ENCODE results near the gene NEDD8.
A peak's percentile ranks its signal among the peaks of the same experiment; 100 is the strongest.

NEDD8 gene

DNA sequence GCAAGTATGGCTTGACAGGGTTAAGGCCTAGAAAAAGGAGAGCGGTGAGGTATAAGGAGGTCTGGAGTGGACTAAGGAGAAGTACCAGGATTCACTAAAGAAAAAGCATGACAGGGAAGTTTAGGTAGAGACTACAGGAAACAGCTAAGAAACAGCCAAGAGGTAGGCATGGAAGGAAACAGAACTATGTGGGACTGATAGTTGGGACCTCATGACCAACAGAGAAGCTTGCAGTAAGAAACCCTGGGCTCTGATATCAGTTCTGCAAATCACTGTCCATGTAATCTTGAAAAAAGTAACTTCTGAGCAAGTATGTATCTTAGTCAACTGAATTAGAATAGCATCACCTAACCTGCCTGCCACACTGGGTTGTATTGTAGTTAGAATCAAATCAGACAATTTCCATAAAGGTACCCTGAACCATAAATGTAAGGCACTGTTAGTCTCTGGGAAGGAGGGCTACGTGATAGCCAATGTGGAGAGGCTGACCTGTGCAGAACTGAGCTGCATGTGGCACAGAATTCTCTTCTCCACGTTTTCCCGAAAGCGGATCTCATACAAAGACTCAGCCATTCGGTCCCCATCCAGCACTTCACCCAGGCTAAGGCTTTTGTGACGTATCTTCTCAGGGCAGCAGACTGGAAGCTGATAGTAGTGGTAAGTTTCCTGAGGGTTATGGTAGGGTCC lies 37.8 kb downstream of the NEDD8 start:
- no peak for DNase-seq

DNA sequence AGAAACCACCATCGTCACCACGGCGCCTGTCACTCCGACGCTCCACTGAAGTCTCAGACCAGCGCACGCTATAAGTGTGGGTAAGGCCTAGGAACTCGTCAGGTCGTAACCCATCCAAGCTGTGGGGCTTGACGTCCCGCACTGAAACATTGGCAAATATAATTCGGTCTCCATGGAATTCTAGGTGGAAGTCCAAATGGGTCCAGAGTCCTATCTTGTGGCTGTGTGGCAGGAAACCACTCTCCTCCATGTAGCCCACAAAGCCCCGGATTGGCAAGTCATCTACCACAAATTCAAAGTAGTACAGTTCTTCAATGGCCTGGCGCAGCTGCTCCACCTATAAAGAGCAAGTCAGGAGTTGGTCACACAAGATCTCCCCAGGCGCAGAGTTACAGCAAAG lies 39.2 kb downstream of the NEDD8 start:
- DNase-seq, result no peak

DNA sequence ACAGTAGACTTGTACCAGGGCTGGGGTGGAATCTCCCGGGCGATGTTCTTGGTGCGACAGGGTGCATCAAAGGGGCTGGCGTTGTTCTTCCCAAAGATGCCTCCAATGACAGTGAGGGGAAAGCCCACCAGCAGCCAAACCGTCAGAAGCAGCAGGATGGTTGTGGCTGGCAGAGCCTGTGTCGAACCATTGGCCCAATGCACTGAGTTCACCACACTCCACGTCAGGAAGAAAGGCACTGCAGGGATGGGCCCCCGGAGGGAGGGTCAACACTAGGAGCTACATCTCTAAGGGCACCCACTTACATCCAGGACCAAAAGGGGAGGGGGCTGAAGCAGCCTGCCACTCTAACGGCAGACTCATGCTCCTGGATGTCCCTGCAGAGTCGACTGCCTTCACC lies 41.8 kb downstream of the NEDD8 start:
- no peak for DNase-seq

- no peak for DNase-seq
Measured at GRCh38 chr14:24189460-24189859, 42.7 kb downstream of the NEDD8 start.

DNA sequence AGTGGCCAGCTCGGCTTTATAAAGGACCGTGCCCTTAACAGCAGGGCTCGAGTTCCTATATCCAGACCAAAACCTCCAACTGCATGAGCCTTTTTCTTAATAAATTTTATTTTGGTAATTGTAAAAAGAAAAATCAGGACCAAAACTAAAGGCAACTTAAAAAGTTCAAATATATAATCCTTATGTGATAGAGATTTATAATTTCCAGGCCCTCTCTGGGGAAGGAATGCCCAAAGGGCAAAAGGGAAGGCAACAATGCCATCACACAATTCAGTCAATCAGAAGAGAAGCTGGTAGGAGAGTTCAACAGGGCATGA lies 43.1 kb downstream of the NEDD8 start:
- no peak for DNase-seq

DNA sequence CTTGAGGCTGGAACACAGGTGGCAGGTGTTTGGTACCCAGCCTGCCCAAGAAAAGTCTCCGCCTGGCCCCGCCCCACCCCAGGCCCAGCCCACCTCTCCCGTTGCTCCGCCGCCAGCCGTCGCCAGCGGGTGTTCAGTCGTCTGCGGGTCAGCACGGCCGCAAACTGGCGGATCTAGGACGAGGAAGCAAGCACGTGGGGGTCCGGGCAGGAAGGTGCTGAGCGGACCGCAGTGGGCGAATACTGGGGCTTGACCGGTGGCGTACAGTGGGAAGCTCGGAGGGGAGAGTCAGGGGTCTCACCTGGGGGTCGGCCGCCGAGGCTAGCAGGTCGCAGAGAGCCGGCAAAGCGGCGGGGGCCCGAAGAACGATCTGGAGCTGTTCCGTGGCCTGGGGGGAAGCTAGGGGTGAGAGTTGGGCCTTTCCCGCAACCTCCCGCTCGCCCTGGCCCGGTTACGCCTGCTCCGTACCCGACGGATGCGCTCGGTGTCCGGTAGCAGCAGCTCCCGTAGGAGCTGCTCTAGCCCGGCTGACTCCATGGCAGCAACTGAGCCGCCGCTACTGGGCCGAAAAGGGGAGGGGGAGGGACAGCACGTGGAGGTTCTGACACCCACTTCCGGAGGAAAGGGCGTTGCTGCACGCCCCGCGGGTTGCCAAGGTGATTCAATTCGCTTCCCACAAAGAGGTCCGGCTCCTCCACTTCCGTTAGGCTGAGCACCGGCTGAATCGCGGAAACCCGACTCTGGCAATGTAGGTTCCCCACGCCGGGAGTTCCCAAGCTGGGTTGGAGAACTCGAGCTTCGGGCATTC lies 43.7 kb downstream of the NEDD8 start, which contains the start of gene IPO4:
IPO4 (minus strand) TSS at position 566 of the 808 bp plus-strand sequence; CDS start at position 537, 29 bp downstream.
- peak; percentile 89 for DNase-seq

DNA sequence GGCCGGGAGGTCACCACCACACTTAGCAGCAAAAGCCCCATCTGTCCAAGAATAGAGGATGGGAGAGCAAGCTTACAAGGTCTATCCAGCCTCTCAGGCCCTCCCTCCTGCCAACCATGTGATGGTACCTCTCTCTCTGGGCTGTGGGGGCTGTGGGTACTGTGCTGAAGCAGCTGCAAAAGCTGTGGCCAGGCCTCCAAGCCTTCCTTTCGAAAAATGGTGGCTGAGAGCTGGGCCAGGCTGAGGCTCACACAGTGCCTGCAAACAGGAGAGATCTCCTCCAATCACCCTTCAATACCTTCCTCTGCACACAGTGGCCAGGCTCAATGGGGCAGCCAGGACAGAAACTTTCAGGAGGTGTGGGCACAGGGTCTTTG lies 44.6 kb downstream of the NEDD8 start:
- no peak for DNase-seq

DNA sequence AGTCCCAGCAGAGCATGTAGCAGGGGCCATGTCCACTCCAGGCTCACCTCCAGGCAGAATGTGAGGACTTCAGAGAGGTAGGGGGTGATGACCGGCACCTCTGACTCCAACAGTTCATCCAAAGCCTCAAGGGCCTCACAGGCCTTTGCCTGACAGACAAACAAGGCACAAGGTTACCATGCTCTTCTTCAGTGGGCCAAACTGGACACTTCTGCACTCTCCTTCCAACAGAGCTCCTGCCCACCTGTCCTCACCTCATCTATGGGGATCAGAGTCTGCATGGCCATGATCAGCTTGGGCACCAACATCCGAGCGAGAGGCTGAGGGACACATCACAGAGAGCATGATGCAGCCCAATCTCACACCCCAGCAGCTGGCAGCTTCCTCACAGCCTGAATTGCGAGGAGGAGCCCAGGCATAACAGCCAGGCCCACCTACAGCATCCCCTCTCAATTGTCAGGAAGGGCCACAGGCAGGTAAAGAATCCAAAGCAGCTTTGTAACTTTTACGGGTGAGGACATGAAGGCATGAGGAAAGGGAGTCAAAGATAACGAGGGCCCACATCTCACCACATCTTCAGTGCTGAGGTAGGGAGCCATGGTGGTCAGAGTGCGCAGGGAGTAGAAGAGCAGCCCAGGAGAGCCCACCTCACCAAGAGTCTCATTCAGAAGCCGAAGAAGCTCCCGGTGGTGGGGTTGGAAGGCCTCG lies 45.2 kb downstream of the NEDD8 start:
- DNase-seq, result no peak

DNA sequence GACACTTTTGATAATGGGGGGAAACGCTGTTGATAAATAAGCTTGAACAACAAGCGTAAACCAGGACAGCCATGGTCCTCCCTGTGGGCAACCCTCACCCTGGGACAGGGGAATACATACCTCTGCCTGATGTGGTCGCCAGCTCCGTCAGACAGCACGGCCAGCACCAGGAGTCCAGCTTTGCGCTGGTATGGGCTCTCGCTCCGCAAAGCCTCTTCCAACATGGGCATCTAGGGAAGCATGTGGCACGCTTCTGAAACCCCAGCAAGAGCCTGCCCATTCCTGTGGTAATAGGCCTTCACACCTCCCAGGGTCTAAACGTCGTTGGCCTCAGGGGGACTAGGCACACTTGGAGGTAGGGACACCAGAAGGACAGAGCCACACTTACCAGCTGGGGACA lies 46.4 kb downstream of the NEDD8 start:
- no peak for DNase-seq

DNA sequence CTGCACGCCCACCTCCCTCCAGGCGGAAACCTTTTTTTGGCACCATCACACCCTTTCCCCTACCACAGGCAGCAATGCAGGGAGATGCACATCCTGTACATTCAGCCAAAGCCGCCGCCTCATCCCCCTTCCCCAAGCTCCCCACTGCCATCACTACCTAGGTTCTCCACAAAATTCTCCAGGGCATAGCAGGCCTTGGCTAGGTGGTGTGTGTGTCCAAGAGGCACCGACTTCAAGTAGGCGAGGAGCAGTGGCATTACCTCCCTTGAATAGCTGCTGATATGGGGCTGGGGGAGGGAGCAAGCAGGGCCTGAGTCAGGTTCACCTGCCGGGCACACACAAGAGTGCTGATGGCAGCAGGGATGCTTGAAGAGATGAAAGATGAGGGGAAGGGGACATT lies 47.1 kb downstream of the NEDD8 start:
- no peak for DNase-seq

DNA sequence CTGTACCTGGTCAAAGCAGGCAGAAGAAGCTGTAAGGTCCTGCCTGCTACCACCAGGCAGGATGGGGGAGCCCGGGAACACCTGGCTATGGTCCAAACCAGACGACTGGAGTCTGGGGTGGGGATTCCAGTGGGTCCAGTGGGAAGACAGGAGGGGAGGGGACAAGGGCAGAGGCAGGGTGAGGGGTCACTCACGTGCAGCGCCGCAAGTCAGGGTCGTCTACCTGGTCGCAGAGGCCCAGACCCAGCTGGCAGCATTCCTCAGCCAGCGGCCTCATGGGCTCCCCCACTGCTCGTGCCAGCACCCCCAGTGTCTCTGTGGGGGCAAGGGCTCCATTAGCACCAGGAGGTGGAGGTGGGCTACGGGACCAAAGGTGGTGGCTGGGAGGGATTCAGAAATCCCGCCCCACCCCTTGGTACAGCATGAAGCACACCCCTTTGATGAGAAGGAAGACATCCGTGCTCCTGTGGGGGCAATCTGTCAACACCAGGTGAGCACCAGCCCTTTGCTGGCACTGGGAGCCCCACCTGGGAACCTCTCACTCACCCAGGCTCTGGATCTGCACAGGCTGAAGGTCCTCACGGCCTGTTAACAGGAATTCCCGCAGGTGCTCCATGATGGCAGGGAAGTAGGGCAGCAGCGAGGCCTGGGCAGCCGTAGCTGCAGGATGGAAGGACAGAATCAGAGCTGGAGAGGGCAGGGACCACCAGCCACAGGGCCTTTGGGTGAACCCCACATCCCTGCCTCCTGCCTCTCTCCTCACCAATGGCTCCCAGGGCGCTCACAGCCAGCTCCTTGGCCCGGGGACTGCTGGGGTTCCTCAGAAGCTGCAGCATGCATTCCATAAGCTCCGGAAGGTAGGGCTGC lies 47.8 kb downstream of the NEDD8 start:
- no peak for DNase-seq

- no peak for DNase-seq
Measured at GRCh38 chr14:24183014-24183481, 49.1 kb downstream of the NEDD8 start.

- DNase-seq, result no peak
Measured at GRCh38 chr14:24182110-24182882, 49.9 kb downstream of the NEDD8 start.

- no peak for DNase-seq
Measured at GRCh38 chr14:24181371-24182077, 50.6 kb downstream of the NEDD8 start.

GRCh38 chr14:24179961-24180796 lies 52.0 kb downstream of the NEDD8 start:
- DNase-seq, result no peak

DNA sequence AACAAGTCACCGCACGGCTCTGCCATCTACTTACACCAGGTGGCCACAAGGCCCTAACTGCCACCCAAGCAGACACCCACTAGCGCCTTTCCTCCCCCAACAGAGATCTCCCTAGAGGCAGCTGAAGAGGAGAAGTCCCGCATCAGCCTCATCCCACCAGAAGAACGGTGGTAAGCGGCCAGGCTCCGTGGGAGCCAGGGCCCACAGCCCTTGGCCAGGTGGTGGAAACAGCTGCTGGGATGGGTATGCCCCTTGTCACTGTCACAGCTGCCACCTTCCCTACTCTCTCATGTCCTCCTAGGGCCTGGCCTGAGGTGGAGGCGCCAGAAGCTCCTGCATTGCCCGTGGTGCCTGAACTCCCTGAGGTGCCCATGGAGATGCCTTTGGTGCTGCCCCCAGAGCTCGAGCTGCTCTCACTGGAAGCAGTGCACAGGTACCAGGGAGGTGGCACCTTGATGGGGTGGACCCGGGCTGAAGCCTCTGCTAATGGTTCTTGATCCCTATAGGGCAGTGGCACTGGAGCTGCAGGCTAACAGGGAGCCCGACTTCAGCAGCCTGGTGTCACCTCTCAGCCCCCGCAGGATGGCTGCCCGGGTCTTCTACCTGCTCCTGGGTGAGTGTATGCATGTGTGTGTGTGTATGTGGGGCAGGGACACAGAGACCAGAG lies 52.7 kb downstream of the NEDD8 start:
- no peak for DNase-seq

GRCh38 chr14:24178399-24179178 lies 53.6 kb downstream of the NEDD8 start:
- no peak for DNase-seq

DNA sequence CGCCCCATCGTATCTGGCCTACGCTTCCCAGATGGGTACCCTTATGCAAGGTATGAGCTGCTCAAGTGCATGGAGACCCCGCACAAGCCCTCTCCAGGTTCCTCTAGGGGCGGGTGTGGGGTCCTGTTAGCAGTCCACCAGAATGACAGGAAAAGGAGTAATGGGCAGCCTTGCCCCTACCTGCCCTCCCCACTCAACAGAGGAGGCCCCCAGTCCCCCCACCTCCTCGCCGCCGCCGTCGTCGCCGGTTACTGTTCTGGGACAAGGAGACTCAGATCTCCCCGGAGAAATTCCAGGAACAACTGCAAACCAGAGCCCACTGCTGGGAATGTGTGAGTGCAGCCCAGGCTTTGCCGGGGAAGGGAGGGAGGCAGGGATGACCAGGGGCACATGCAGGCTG lies 54.3 kb downstream of the NEDD8 start:
- no peak for DNase-seq
